Skeletal muscle cell (primary cell): Measurements from ENCODE around the gene HS3ST5.
"Not testable (repeated sequence)": the region's sequence is repeated elsewhere in the genome, so short reads cannot be mapped to it uniquely, and the experiment has no call there.

Source experiments
- DNase-seq: peaks from one replicate; pipeline ENCODE4 v3.0.0-alpha.2; 2010; ENCODE audit warnings: low read depth
- H3K4me3 ChIP-seq: 2 replicates; pipeline ENCODE4 v1.5.1; 2011; ENCODE audit warnings: low read depth, mild to moderate bottlenecking, control low read depth, low read length, moderate library complexity

Gene HS3ST5

DNA sequence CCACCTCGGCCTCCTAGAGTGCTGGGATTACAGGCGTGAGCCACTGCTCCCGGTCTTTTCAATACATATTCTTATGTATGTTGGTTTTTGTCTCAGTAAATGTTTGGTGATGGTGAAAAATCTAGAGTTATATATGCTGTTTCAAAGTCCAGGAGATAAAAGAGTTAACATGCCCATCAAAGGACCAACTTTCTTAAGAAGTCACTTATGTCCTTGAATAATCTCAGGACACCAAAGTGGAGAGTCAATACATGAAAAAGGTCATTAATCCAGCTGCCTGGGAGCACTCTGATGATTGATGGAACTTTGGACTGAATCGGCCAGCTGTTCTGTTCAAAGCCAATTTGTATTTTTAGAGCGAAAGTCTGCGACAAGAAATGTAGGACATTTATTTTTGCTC, 312.1 kb downstream of the HS3ST5 start:
- DNase-seq = no peak
- H3K4me3 ChIP-seq = no peak overlapping the region

DNA sequence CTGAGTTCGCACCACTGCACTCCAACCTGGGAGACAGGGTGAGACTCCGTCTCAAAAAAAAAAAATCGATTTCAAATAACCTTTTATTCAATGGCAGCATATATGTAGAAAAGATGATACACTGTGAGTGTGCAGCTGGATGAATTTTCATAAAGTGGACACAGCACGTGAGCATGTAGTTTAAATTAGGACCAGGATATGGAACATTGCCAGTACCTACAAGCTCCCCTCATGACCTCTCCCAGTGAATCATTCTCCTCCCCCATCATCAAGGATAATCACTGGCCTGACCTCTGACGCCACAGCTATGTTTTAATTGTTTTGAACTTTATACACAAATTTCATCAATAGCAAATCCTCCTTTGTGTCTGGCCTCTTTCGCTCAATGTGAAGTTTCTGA, 318.1 kb downstream of the HS3ST5 start:
- no peak overlapping the region for H3K4me3 ChIP-seq
- DNase-seq = peak; percentile 20

DNA sequence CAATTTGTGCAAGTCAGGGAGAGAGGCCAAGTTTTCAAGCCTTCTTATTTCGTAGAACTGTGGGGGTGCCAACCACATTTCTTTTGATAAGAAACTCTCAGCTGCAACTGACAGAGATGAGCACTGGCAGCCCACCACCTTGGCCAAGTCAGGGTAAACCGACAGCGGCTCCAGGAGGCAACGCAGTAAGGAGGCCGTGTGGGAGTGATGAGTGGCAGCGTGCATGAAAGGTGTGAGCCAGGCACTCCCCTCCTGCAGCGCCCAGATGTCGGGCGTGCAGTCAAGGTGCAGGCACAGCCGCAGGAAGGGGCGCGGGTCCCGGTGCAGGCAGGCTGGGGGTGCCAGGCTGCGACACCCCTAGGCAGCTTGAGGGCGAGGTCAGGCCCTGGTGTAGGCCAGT, 322.6 kb downstream of the HS3ST5 start:
- DNase-seq = no peak
- no peak overlapping the region for H3K4me3 ChIP-seq

DNA sequence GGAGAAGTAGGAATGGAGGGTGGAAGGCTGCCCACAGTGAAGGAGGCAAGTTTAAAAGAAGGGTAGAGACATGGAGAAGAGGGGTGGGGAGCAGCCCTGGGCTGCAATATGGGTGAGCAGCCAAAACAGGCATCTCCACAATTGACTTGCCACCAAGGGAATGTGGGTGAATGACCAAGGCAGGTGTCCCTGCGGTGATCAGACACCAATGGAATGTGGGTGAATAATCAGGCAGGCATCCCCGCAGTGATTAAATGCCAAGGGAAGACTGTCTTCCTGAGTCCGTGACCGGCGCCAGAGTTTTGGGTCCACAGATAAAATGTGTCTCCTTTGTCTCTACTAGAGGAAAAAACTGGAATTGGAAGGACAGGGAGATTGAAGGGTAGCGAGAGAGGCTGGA, 325.7 kb downstream of the HS3ST5 start:
- DNase-seq = not testable (repeated sequence)

DNA sequence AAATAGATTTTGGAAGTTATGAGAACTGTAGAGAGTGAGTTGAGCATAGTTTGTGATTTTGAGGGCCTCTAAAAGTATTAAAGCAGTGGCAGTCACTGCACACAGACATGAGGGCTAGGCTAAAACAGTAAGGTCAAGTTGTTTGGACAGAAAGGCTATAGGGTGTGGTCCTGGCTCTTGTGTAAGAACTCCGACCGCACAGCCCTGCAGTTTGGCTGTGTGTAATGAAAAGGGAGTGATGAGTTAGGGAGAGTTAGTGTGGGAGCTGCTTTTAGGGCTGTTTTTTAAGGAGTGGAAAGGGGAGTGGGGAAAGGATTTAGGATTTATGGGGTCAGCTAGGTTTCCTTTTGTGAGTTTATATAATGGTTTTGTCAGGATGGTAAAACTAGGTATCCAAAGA, 328.7 kb downstream of the HS3ST5 start:
- not testable (repeated sequence) for H3K4me3 ChIP-seq, DNase-seq

More for the DNA sequence above, 325.7 kb downstream of the HS3ST5 start:
- not testable (repeated sequence) for H3K4me3 ChIP-seq

DNA sequence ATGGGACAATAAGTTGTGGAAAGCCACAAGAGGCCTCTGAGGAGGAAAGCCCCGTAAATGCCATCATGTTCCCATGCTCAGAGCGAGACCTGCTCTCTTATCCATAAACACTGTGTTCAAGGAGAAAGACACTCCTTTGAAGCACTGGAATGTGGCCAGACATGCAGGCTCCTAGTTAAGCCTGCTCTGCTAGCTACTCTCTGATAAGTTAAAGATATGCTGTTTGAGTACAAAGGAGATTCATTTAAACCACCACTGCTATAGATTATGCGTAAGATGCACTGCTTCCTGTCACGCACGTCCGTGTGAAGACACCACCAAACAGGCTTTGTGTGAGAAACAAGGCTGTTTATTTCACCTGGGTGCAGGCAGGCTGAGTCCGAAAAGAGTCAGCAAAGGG, 331.3 kb downstream of the HS3ST5 start:
- DNase-seq, H3K4me3 ChIP-seq: not testable (repeated sequence)

DNA sequence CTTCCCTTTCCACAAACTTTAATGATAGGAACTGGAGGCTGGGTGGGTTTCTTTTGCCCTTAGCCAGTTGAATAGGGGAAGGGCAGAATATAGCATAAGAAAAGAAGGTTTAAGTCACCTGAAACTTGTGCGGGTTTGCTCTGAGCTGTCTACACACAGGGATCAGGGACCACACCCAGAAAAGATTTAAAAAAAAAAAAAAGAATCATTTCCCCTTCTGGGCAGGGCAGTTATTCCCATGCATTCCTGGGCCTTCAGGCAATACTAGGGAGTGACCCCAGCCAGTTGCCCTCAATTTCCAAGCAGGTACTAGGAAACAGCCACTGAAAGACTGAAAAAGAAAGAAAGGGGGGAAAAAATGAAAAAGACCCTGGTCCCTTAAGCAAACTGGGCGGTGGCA, 332.3 kb downstream of the HS3ST5 start:
- no peak for DNase-seq

DNA sequence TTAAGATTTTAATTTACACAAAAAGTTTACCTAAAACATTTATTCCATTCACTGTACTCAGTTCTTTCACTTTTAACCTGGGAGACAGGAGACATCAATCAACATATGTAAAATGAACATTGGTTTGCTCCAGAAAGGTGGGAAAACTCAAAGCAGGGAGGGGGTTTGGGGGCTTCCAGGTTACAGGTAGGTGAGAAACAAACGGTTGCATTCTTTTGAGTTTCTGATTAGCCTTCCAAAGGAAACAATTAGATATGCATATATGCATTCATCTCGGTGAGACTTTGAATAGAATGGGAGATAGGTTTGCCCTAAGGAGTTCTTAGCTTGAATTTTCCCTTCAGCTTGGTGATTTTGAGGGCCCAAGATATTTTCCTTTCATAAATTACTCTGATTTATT, 333.6 kb downstream of the HS3ST5 start:
- no peak overlapping the region for H3K4me3 ChIP-seq
- DNase-seq = no peak

More for the DNA sequence above, 332.3 kb downstream of the HS3ST5 start:
- no peak overlapping the region for H3K4me3 ChIP-seq

DNA sequence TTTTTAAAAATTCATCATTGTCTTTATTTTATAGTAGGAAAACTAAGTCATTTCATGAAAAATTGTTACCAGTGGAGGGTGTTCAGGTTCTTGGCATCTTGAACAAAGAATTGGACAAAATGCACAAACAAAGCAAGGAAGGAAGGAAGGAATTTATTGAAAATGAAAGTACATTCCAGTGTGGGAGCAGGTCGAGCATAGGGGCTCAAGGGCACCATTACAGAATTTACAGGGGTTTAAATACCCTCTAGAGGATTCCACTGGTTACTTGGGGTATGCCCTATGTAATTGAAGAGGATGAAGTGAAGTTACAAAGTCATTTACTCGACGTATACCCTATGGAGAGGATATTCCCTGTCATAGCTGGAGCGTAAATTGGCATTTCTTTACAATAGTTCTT, 334.5 kb downstream of the HS3ST5 start:
- no peak overlapping the region for H3K4me3 ChIP-seq
- DNase-seq = no peak

DNA sequence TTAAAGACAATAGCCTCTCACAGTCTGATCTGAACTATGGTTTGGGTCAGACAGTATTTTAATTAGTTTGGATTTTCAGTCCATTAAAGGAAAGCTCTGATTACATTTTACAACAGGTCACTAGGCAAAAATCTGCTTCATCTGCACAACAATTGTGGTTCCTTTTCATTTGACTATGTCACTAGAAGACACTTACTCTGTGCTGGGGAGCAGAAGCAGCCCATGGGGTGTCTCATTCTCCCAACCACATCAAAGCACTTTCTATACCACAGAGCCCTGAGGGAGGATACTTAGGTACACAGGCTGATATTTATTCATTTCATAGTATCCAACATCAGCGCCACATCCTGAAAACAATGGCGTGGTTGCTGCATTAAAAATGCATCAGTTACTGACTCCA, 335.3 kb downstream of the HS3ST5 start:
- H3K4me3 ChIP-seq = no peak overlapping the region
- DNase-seq = no peak
